ENCODE results near the gene COX5B.
"Not testable (repeated sequence)": the region's sequence is repeated elsewhere in the genome, so short reads cannot be mapped to it uniquely, and the experiment has no call there.

COX5B gene

GRCh38 chr2:97673182-97673914 is 27.5 kb downstream of the COX5B start:
- DNase-seq (ENCODE audit: low spot score): no peak

GRCh38 chr2:97673915-97674283 is 28.0 kb downstream of the COX5B start:
- DNase-seq (ENCODE audit: low spot score): no peak

GRCh38 chr2:97675430-97676113 is 29.7 kb downstream of the COX5B start:
- DNase-seq (ENCODE audit: low spot score): no peak

- DNase-seq (ENCODE audit: low spot score): no peak
Observed at GRCh38 chr2:97676620-97677019, 30.8 kb downstream of the COX5B start.

GRCh38 chr2:97677480-97677879 is 31.6 kb downstream of the COX5B start:
- no peak for DNase-seq (ENCODE audit: low spot score)

GRCh38 chr2:97678298-97678697 is 32.4 kb downstream of the COX5B start:
- no peak for DNase-seq (ENCODE audit: low spot score)

- not testable (repeated sequence) for DNase-seq (ENCODE audit: low spot score)
Observed at GRCh38 chr2:97687235-97687634, 41.4 kb downstream of the COX5B start.

GRCh38 chr2:97688062-97688827 is 42.4 kb downstream of the COX5B start:
- no peak for DNase-seq (ENCODE audit: low spot score)

- DNase-seq (ENCODE audit: low spot score): no peak
Observed at GRCh38 chr2:97691166-97691565, 45.3 kb downstream of the COX5B start.

GRCh38 chr2:97693476-97693875 is 47.6 kb downstream of the COX5B start:
- DNase-seq (ENCODE audit: low spot score): no peak

GRCh38 chr2:97695744-97696143 is 49.9 kb downstream of the COX5B start:
- no peak for DNase-seq (ENCODE audit: low spot score)

- DNase-seq (ENCODE audit: low spot score): peak; percentile 86
Observed at GRCh38 chr2:97697252-97698235, 51.7 kb downstream of the COX5B start.
